Measurements from ENCODE around the gene COL15A1.

COL15A1 gene

DNA sequence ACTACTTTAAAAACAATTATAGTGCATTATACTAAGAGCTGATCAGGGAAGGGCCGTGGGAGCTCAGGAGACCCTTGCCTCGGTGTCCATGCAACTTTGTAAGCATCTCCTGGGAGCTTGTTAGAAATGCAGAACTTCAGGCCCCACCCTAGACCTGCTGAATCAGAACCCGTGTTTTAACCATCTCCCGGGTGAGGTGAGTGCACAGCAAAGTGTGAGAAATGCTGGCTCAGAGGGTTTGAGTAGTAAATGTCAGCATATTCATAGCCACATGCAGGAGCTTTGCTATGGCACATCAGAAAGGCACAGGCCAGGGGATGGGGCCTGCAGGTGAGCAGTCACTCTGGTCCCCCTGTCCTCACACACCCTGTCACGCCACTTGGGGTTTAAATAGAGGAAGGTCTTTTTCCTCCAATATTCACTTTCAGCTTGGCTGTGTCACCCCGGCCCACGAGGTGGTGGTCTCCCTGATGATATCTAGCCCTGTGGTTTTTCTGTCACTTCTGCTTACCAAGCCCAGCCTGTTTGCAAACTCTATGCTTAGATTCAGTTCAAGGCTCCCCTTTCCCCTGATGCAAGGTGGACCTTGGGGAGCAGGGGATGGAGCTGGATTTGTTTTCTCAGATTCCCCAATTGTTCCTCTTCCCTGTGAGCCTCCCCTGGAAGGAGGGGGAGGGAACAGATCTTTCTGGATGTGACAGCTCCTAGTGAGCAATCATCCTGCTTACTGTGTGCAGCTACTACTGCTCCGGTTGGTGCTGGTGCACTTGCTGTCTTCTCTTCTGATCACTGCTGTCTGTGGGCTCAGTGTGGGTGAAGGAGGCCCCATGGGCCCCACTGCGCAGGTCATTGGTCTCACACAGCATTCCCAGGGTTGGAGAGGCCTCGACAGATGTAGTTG is 109.4 kb downstream of the COL15A1 start:
- FAIRE-seq (no peak), DNase-seq (ENCODE audit: low spot score) (no peak)

DNA sequence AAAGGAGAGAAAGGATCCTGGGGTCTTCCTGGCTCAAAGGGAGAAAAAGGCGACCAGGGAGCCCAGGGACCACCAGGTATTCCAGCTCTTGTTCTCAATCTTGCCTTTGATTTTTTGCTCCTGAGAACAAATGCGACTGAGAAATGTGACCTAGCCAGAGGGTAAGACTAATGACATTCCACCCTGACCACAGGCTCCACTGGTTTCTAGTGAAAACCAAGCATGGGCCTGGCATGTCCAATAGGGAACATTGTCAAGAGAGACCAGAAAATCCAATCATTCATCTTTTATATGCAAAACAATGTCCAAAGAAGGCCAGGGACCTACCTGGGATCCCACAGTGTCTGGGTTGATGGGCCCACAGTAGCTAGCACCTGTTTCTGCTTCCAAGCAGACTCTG is 110.9 kb downstream of the COL15A1 start:
- no peak for DNase-seq (ENCODE audit: low spot score)
- FAIRE-seq: no peak

DNA sequence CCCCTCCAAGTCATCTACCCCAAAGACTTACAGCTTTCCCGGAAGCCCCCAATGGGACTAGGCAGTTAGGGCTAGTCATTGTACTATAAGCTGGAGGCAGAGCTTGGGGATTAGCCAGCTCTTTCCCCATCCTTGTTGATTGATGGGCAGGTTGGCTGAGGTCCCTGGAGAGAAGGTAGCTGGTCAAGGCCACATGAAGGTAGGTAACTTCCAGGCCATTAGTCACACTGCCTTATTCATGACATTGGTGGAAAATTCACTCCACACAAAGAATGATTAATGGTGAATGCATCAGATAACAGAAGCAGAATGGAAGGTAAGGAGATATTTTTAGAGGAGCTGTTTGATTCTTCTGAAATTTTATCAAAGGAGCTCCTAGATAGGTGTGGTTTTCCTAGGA is 111.7 kb downstream of the COL15A1 start:
- FAIRE-seq (no peak), DNase-seq (ENCODE audit: low spot score) (no peak)

DNA sequence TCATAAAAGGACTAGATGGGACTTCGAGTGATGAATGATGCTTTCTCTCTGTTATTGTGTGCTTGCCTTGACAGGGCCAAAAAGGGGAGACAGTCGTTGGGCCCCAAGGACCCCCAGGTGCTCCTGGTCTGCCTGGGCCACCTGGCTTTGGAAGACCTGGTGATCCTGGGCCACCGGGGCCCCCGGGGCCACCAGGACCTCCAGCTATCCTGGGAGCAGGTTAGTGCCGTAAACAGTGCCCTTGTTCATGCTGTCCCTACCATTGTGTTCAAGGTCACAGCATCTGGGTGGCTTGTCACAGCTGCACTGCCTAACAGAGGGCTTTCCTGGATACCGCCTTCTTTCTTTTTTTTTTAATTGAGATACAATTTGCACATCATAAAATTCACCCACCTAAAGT is 112.5 kb downstream of the COL15A1 start:
- no peak for FAIRE-seq
- DNase-seq (ENCODE audit: low spot score): no peak

DNA sequence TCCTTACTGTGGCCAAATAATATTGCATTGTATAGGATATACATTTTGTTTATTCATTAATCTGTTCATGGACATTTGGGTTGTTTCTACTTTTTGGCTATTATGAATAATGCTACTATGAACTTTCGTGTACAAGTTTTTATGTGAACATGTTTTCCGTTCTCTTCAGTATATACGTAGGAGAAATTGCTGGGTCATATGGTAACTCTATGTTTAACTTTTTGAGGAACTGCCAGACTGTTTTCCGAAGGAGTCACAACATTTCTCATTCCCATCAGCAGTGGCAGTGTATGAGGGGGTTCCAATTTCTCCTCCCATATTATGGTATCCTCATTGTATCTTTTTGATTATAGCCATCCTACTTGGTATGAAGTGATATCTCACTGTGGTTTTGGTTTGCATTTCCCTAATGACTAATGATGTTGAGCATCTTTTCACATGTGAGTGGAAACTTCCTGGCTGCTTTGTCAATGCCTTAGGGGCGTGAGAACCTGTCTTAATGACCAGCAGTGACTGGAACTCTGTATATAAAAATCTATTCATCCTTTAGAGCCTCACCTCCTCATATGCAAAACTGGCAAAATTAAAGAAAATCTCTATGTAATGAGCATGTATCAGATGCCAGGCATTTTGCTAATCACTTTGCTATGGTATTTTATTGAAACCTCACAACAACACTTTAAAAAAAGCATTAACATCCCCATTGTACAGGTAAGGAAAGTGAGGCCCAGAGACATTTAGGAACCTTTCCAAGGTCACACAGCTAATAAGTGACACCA is 113.4 kb downstream of the COL15A1 start:
- DNase-seq (ENCODE audit: low spot score): no peak
- FAIRE-seq: no peak

DNA sequence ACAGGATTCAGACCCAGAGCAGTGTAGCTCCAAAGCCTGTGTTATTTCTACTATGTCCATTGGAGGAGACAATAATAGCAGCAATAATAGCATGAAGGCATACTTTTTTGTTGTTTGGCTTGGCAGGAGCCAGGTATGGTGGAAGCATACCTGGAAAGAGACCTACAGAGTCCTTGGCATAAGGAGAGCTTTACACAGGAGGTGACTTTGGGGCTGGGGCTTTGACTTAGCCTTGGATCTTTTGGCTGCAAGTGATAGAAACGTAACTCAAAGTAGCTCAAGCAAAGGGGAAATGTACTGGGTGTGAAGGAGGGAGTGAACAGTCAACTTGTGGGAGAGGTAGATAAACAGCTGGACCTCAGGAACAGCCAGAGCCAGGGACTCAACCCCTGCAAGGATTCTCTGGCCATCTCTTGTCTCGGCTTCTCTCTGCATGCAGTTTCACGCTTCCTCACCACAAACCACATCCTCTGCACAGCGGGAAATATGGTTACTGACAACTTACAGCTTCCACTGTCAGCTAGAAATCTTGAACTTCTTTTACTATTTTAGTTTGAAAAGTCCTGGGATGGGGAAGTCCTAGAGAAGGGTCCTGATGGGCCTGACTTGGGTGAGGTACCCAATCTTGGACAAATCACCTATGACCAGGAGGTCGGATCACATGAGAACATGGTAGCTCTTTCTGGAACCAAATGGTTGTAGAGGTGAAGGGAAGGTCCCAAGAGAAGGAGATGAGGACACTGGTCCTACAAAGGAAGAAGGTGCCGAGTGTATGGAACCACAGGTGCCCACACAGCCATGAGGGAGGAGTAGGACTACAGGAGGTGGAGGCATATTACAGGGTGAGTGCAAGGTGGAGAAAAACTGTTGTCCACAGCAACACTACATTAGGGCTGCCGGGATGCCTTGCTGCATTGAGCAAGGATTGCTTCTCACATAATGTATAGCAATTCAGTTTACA is 114.2 kb downstream of the COL15A1 start:
- peak; percentile 43 for DNase-seq (ENCODE audit: low spot score)
- FAIRE-seq: no peak

DNA sequence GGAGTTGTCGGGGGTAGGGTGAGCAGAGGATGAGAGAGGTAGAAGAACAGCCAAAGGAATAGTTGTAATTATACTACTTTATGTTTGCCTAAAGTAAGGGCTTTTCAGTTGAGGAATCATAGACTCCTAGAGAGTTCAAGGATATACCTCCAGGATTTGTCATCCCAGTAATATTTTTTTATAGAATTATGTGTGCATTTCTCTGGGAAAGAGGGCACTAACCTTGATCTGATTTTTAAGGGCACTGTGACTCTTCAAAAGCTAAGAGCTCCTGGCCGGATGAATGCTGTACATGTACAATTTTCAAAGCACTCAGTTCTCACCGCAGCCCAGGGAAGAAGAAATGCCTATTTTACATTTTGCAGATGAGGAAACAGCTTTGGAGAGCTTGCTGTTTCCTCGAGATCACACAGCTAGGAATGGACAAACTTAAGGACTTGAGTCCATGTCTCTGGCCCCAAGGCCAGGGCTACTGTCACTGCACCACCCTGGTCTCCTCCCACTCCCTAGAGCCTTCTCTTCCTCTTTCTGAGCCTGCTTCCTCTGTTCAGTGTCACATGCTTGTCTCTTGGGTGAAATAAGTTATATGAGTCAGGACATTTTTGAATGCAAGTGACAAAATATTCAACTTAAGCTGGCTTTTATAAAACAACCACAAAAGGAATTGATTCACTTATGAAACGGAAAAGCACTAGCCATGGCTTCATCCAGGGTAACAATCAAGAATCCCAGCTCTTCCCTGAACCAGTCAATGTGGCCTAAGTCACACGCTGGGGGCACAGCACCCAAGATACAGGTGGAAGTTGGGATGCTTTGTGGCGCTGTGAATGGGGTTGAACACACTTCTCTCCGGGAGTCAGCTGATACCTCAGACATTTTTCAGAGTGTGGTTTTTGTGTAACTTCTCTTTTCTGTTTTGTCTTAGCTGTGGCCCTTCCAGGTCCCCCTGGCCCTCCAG is 115.5 kb downstream of the COL15A1 start:
- FAIRE-seq (no peak), DNase-seq (ENCODE audit: low spot score) (no peak)

DNA sequence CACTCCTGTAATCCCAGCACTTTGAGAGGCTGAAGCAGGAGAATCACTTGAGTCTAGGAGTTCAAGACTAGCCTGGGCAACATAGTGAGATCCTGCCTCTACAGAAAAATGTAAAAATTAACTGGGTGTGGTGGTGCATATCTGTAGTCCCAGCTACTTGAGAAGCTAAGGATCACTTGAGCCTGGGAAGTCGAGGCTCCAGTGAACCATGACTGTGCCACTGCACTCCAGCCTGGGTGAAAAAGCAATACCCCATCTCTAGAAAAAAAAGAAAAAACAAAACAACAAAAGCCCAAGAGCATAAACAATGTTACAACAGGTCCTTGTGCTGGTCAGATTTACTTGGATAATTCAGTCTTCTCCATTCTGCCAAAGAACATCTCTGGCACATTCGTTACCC is 116.9 kb downstream of the COL15A1 start:
- no peak for FAIRE-seq
- no peak for DNase-seq (ENCODE audit: low spot score)

DNA sequence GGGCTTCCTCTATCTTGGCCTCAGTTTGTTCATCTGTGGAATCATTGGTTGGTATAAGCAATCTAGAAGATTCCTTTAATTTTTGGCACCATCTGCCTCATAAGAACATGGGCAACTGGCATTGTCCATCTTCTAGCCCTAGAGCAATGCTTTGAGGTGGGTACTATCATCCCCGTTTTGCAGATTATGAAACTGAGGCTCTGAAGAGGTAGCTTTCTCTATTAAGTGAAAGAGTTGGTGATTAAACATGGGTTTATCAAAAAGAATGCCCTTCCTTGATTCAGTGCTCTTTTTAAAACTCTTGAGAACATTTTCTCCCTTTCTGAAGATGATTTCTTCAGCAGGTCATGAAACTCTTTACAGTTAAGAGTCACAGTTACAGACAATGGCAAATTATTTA is 118.8 kb downstream of the COL15A1 start:
- FAIRE-seq: no peak

DNA sequence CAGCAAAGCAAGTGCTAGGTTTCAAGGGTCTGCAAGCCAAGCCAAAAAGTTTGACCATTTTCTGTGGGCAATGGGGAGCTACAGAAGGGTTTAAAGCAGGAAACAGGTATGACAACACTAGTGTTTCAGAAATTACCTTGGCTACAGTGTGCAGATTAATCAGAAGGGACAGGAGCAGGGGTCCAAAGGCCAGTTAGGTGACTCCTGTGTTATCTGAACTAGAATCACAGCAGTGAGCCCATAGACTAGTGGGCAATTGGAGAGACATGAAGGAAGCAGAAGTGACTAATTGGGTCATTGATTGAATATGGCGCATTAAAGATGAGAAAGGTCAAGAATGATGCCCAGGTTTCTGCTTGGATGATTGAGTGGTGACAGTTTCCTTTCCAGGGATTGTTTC is 119.8 kb downstream of the COL15A1 start:
- no peak for DNase-seq (ENCODE audit: low spot score)
- no peak for FAIRE-seq

More for the DNA sequence above, 118.8 kb downstream of the COL15A1 start:
- DNase-seq (ENCODE audit: low spot score): no peak

DNA sequence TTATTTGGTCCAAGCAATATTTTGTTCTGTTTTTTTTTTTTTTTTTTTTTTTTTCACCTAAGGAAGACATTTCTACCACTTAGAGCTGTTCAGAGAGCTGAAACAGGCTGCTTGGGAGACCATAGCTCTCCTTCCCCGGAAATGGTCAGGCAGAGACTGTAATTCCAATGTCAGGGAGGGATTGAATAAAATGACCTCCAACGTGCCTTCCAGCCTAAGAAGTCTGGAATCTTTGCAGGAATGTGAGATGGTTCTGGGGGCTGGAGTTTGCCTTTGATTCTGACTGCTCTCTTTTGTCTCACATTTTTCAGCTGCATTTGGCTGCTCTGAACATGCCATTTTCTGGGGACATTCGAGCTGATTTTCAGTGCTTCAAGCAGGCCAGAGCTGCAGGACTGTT is 122.9 kb downstream of the COL15A1 start:
- no peak for FAIRE-seq

DNA sequence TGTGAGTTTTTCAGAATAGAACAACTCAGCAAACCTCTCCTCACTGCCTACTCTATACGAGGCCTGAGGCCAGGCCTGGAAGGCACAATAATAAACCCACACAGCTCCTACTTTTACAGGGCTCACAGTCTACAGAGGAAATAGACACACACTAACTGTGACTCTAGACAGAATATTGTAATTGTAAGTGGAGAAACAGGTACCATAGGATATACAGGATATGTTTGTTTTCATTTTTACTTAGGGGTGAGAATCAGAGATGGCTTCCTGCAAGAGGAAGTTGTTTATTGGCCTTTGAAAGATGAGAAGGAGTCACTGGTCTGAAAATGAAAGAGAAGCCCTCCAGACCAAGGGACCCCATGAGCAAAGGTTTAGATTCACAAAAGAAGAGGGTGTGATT is 125.4 kb downstream of the COL15A1 start:
- DNase-seq (ENCODE audit: low spot score) (no peak), FAIRE-seq (no peak)

More for the DNA sequence above, 122.9 kb downstream of the COL15A1 start:
- no peak for DNase-seq (ENCODE audit: low spot score)

DNA sequence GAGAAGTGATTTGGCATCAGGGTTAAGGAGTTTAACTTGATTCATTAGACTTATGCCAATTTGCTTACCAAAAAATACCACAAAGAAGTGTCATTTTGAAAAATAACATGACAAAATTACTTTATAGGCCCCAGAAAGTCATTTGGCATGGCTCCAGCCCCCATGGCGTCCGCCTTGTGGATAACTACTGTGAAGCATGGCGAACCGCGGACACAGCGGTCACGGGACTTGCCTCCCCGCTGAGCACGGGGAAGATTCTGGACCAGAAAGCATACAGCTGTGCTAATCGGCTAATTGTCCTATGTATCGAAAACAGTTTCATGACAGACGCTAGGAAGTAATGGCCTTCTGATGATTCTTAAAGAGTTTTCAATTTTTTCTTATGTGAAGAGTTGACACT is 125.8 kb downstream of the COL15A1 start:
- DNase-seq (ENCODE audit: low spot score): no peak

DNA sequence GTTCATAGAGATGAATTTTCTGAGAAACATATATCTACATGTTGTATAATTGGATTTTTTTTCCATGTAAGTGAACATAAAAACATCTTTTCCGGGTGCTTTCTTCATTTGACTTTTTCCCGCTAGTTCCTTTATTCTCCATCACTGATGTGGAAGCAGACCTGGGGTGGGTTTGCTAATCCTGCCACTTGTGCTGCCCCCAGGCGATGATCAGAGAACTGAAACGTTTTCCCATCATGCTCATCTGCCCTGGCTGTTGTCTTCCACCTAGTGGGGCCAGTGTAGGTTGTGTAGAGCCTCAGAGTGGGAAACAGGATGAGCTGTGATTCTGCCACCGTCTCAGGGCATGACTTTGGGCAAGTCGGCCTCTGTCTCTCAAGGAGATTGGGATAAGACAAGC is 127.0 kb downstream of the COL15A1 start:
- DNase-seq (ENCODE audit: low spot score): no peak
- FAIRE-seq: no peak

More for the DNA sequence above, 125.8 kb downstream of the COL15A1 start:
- FAIRE-seq: no peak

DNA sequence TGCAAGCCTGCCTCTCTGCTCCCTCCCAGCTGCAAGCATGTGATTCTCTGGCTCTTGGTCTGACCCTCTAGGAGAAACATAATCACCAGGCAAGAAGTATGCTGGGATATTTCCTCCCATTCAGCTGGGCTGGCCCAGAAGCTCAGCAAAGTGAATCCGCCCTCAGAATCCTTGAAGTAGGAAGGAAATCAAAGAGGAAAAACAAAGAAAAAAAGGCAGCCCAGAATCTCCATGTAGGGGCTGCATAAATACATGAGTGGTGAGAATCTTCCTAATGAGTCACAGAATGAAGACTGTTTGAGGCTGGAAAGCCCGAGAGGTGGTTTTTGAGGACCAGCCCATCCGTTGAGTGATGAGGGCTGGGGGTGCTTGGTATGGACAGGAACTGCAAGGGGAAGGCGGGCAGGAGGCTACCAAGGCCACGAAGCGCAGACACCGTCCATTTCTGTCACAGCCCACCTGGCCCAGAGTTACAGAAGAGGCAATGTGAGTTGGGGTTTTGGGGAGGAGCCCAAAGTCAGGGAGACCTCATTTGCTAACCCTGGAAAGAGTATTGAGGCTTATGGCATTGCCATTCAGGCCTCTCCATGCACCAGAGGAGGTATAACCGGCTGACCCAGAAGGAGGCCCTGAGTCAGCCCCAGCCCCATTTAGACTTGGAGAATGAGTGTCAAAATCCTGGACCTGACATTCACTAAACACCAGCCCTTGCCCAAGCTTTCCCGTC is 127.8 kb downstream of the COL15A1 start:
- no peak for DNase-seq (ENCODE audit: low spot score)
- no peak for FAIRE-seq

DNA sequence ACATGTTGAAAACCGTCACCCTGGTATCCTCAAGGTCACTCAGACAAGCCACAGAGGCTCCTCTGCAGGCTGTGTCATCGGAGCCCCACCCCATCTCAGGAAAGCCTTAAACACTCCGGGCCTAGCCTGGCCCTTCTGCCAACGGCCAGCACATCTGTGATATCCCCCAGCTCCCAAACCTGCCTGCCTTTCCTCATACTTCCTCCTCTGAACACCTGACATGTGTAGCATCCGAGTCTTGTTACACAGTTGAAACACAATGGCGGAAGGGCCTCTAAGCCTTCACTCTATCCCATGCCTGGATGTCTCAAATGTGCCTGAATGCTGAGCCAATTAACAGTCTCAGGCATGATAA is 128.3 kb downstream of the COL15A1 start:
- DNase-seq (ENCODE audit: low spot score): no peak
- FAIRE-seq: no peak

DNA sequence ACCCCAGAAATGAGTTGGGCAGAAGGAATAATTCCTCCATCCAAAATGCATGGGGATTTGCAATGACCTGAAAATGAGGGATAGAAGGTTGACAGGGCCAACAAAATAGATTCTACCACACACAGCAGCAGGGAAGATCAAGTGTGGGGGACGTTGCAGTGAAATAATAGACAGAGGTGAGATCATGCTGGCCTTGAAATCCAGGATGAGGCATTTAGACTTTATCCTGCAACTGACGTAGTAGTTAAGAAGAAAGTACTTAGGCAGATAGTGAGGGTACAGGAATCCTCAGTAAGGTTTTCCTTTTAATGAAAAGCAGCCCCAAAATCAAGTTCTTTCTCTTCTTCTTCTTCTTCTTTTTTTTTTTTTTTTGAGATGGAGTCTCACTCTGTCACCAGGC is 129.6 kb downstream of the COL15A1 start:
- DNase-seq (ENCODE audit: low spot score) (no peak), FAIRE-seq (no peak)

DNA sequence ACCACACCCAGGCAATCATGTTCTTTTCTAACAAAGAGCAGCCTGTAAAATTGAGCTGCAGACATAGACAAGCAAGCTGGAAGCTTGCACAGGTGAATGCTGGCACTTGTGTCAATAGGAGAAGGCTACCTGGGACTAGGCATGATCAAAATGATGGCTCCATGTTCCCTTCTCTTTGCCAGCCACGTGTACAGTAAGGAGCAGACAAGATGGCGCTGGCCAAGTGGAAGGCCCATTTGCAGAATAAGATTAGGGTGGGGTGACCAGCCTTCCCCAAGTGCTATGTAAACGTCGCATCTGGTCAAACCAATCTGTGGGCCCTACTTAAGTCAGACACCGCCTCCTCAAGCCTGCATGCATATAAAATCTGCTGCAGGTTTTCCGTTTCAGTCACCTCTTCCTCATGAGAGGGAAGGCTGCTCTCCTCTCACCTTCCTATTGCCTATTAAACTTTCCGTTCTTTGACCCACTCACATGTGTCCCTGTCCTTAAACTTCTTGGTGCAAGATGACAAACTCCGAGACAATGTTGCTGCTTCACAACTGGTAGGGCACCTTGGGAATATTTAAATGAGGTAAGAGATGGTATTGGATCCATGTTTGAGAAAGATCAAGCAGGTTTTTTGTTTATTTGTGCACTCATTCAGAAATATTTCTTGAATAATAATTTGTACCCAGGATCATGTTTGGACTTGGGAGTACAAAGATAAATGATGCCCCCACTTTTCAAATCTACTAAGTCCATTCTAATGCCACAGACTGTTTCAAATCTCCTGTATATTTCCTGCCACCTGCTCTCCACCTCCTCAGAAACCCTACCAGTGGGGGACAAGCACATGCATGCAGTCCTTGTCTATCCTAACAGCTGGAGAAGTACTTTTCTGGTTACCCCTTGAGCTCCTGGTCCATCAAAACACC is 130.5 kb downstream of the COL15A1 start:
- DNase-seq (ENCODE audit: low spot score): no peak

DNA sequence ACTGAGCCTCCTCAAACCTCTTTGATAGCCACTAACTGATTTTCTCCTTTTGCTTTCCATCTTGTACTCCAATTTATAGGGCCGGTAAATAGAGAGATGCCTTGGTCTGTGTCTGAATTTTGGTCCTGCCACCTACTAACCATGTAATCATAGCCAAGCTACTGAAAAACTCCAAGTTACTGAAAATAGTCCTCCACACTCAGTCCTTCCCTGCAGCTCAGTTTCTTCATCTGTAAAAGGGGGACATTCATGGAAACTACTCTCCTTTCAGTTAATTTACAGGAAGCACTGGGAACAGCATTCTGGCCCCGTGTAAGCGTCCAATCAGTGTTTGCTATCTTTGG is 131.2 kb downstream of the COL15A1 start:
- FAIRE-seq (no peak), DNase-seq (ENCODE audit: low spot score) (no peak)

More for the DNA sequence above, 130.5 kb downstream of the COL15A1 start:
- FAIRE-seq: no peak

Measured in urothelium cell line (cell line).